ENCODE data around the gene COX14. TPM values are rescaled to one million over a fixed set of nuclear protein-coding genes. Genes with fewer than 3 reads are reported as not detected.

The COX14 gene
- total RNA-seq, 2 experiments from 2014 or later: 43.1 to 51.0 TPM

DNA sequence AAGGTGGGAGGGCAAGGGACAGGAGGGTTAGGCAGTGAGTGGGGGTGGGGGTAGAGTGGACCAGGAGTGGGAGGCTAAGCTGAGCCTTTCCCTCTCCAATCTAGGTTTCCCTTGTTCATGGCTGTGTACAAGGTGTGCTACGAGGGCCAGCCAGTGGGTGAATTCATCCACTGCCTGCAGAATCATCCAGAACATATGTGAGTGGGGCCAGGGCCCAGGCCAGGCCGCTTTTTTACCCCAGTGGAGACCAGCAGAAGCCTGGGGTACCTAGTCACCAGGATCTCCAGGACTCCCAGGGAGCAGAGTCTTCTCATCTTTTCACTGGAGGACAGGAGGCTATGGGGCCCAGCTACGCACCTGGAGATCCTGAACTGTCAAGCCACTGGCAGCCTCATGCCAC lies 2.7 kb upstream of the COX14 start:
- Mint-ChIP-seq H3K27me3 (no peaks in the 10 kb centered on the region), H3K4me1 (ENCODE audit: low read depth) (peaks cover 18% of the 10 kb centered on the region), H3K36me3 (ENCODE audit: low read depth) (peaks cover 3% of the 10 kb centered on the region), H3K9me3 (no peaks in the 10 kb centered on the region), H3K4me3 (no peak overlapping the region), H3K27ac (no peak overlapping the region)
- TF ChIP-seq, protein P1, sequence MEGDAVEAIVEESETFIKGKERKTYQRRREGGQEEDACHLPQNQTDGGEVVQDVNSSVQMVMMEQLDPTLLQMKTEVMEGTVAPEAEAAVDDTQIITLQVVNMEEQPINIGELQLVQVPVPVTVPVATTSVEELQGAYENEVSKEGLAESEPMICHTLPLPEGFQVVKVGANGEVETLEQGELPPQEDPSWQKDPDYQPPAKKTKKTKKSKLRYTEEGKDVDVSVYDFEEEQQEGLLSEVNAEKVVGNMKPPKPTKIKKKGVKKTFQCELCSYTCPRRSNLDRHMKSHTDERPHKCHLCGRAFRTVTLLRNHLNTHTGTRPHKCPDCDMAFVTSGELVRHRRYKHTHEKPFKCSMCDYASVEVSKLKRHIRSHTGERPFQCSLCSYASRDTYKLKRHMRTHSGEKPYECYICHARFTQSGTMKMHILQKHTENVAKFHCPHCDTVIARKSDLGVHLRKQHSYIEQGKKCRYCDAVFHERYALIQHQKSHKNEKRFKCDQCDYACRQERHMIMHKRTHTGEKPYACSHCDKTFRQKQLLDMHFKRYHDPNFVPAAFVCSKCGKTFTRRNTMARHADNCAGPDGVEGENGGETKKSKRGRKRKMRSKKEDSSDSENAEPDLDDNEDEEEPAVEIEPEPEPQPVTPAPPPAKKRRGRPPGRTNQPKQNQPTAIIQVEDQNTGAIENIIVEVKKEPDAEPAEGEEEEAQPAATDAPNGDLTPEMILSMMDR (IDR thresholded peaks at IDR 0.05): no peak
- DNase-seq (no peak), ATAC-seq (no peak)
- CTCF ChIA-PET: interaction anchor here (1.3 to 5.9 kb wide), 12 partner anchors 9 to 205 kb away, joined by 3 to 57 read pairs (median 30); partner anchors contain the start of genes CERS5, GPD1 and SMARCD1
- intact Hi-C loops (cut with micrococcal nuclease): no loop called here
- POLR2A ChIA-PET: interaction anchor here (0.9 to 1.1 kb wide), 2 partner anchors 11 to 58 kb away, joined by 3 to 4 read pairs; partner anchors contain the start of gene CERS5

DNA sequence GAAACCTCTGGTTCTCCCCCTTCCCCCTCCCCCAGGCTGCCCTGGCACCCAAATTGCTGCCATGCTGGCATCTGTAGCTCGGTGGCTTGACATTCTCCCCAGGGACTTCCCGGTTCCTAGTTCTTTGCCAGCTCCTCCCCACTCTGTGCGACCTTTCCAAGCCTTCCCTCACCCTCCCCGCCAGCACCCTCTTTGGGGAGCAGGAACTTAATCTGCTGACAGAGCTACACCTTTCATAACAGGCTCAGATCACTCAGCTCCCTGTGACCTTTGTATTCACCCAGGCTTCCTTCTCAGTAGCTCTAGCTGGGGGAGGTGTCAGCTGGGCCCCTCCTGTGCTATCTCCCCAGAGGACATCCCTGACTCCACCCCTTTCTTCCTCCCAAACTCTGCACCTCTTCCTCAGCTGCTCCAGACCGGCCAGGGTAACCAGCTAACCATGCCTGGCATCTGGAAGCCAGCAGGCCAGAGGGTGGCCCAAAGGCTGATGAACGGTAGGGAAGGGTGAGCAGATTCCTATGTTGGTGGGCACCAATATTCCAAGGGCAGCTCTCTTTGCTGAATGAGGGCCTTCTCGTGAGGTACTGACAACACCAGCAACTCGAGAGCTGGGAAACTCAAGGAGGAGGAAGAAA lies 1.8 kb upstream of the COX14 start:
- intact Hi-C loops (cut with micrococcal nuclease): loop anchor here (10.0 kb wide), 1 partner anchor 205 kb away; no protein-coding TSS in a partner anchor
- H3K4me1 Mint-ChIP-seq (ENCODE audit: low read depth): peaks cover 21% of the 10 kb centered on the region
- H3K9me3 Mint-ChIP-seq: no peaks in the 10 kb centered on the region
- peak overlapping the region; percentile 75 for H3K27ac Mint-ChIP-seq
- ChIA-PET CTCF (interaction anchor here (0.7 to 5.9 kb wide), 35 partner anchors 10 to 330 kb away, joined by 3 to 57 read pairs (median 10); partner anchors contain the start of genes CERS5, GPD1 and SMARCD1), POLR2A (interaction anchor here (0.7 to 3.4 kb wide), 10 partner anchors 11 to 173 kb away, joined by 3 to 26 read pairs (median 4); partner anchors contain the start of genes CERS5, LIMA1 and SMARCD1)
- H3K27me3 Mint-ChIP-seq: no peaks in the 10 kb centered on the region
- TF ChIP-seq, protein P1 (IDR thresholded peaks at IDR 0.05): no peak
- H3K36me3 Mint-ChIP-seq (ENCODE audit: low read depth): peaks cover 5% of the 10 kb centered on the region
- peak; percentile 33 for DNase-seq
- ATAC-seq: no peak
- peak overlapping the region; percentile 44 for H3K4me3 Mint-ChIP-seq

DNA sequence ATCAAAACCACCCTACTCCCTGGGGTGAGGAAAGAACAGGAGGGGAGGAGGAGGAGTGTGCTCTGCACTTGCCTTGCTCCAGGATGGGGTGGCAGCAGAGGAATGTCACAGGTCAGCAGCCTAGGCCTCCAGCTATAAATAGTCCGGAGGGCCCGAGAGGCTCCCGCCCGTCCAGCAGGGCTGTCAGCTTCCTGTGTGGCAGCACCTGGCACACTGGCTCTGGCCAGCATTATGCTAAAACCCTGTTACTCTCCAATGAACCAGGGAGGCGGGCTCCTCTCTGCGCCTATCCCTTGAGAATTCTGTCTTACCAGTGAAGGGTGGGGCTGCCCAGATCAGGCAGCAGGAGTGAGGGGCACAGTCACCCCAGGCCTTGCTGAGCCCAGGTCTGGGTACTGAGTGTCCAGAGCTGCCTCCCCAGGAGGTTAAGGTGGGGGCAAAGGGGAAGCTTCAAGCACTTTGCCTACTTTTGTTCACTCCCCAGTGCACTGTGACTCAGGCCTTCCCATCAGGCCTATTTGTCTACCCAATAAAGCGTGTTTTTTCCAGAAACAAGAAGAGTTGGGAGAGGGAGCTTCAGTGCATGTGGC lies 1.2 kb upstream of the COX14 start:
- ATAC-seq: no peak
- peaks cover 7% of the 10 kb centered on the region for H3K36me3 Mint-ChIP-seq (ENCODE audit: low read depth)
- CTCF ChIA-PET: interaction anchor here (0.7 to 5.9 kb wide), 56 partner anchors 10 to 330 kb away, joined by 3 to 57 read pairs (median 7); partner anchors contain the start of genes CERS5, GPD1, LIMA1 and SMARCD1
- POLR2A ChIA-PET: interaction anchor here (0.6 to 3.4 kb wide), 10 partner anchors 13 to 872 kb away, joined by 3 to 26 read pairs (median 6); partner anchors contain the start of genes LIMA1 and SMARCD1
- no peaks in the 10 kb centered on the region for H3K9me3 Mint-ChIP-seq
- TF ChIP-seq, protein P1 (IDR thresholded peaks at IDR 0.05): no peak
- no peaks in the 10 kb centered on the region for H3K27me3 Mint-ChIP-seq
- no peak for DNase-seq
- peak overlapping the region; percentile 83 for H3K27ac Mint-ChIP-seq
- peak overlapping the region; percentile 95 for H3K4me3 Mint-ChIP-seq
- H3K4me1 Mint-ChIP-seq (ENCODE audit: low read depth): peaks cover 26% of the 10 kb centered on the region
- intact Hi-C loops (cut with micrococcal nuclease): loop anchor here (10.0 kb wide), 1 partner anchor 204 kb away; no protein-coding TSS in a partner anchor

DNA sequence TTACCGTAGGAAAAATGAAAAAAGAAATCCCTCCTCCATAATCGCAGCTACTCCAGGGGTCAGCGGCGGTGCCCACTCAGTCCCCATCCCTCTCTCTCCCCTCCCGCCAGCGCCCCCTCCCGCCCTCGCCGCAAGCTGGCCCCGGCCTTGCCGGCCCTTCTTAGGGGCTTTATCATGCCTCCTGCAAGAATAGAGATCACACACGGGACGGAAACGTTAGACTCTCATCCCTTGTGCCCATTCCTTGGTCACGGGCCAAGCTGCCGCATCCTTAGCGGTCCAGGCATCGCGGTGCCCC lies 692 bp upstream of the COX14 start:
- TF ChIP-seq, protein P1 (IDR thresholded peaks at IDR 0.05): no peak
- intact Hi-C loops (cut with micrococcal nuclease): loop anchor here (10.0 kb wide), 1 partner anchor 203 kb away; no protein-coding TSS in a partner anchor
- POLR2A ChIA-PET: interaction anchor here (0.6 to 3.4 kb wide), 13 partner anchors 13 to 872 kb away, joined by 3 to 26 read pairs (median 6); partner anchors contain the start of genes CERS5, LIMA1, RACGAP1 and SMARCD1
- Mint-ChIP-seq H3K4me1 (ENCODE audit: low read depth) (peaks cover 30% of the 10 kb centered on the region), H3K4me3 (peak overlapping the region; percentile 95), H3K36me3 (ENCODE audit: low read depth) (peaks cover 8% of the 10 kb centered on the region), H3K27me3 (no peaks in the 10 kb centered on the region), H3K27ac (peak overlapping the region; percentile 83), H3K9me3 (no peaks in the 10 kb centered on the region)
- no peak for ATAC-seq
- DNase-seq: no peak
- CTCF ChIA-PET: interaction anchor here (0.7 to 5.9 kb wide), 60 partner anchors 11 to 291 kb away, joined by 3 to 57 read pairs (median 6); partner anchors contain the start of genes CERS5, GPD1, LIMA1 and SMARCD1

All from activated CD8-positive, alpha-beta T cell treated with anti-CD3 and anti-CD28 coated beads for 36 hours (primary cell).